Pancreas (tissue), 10 donors: ENCODE measurements around the gene DUS1L. TPM values are rescaled to one million over a fixed set of nuclear protein-coding genes. Genes with fewer than 3 reads are reported as not detected.
A peak's percentile ranks its signal among the peaks of the same experiment; 100 is the strongest.

Experiments
- ATAC-seq, 4 donors: fragments of 200-7000 bp; cut with Tn5 transposase; one replicate each; pipeline versions ENCODE4 v1.8.0 to v1.9.1; 2020; ENCODE audit warnings: mild to moderate bottlenecking in 4 of 4, moderate library complexity in 4 of 4
- DNase-seq, 6 donors: peaks; one replicate each; pipeline ENCODE4 v3.0.0-alpha.2; 2020
- FAIRE-seq: peaks from 2 replicates; lab custom pipeline; 2012; peaks lifted over from hg19 to GRCh38; lab: Jason Lieb, UNC
- H3K27ac ChIP-seq, 4 donors: fragments of 200-600 bp; sonication (generic); 1 replicate in 3 of 4; 2 replicates in 1 of 4; pipeline versions ENCODE4 v1.5.0 to v1.8.0; 2020
- H3K27me3 ChIP-seq, 4 donors: fragments of 200-600 bp; one replicate each; pipeline ENCODE4 v1.8.0; 2021
- H3K36me3 ChIP-seq, 3 donors: fragments of 200-600 bp; sonication (generic) in 1 of 3; one replicate each; pipeline versions ENCODE4 v1.5.0 to v1.8.0; 2020 to 2021
- H3K4me1 ChIP-seq, 3 donors: fragments of 200-600 bp; one replicate each; pipeline ENCODE4 v1.8.0; 2021
- H3K4me3 ChIP-seq, 4 donors: fragments of 200-600 bp; sonication (generic) in 2 of 4; one replicate each; pipeline versions ENCODE4 v1.5.0 to v1.8.0; 2020 to 2021
- H3K9me3 ChIP-seq, 4 donors: fragments of 200-600 bp; one replicate each; pipeline ENCODE4 v1.8.0; 2021
- WGBS, 2 donors: extraction: QIAGEN DNeasy Blood & Tissue Kit; methylation state at CpG; one replicate each; pipeline ENCODE4 v1.1.7; 2013; 5-methylcytosine and 5-hydroxymethylcytosine counted together
- intact Hi-C, 3 donors: fragments of 100-400 bp; cut with DNase I; formaldehyde crosslinking; loops; one replicate each; pipeline versions ENCODE4 v1.11.1 to v1.14.2; 2022
- polyA plus RNA-seq, 2 donors: library from polyadenylated mRNA; stranded (reverse); fragments of 200-250 nt; gene quantifications; one replicate each; pipeline ENCODE4 v1.2.3, GENCODE V29; 2013
- total RNA-seq, 6 donors: library from RNA; stranded (reverse); fragmentation: NEBNext Ultra II Directional in 4 of 6; extraction: Animal tissue kit (Norgen Biotek cat#: 25700) in 4 of 6; gene quantifications; one replicate each; pipeline versions ENCODE4 v1.2.1 to v1.2.4, GENCODE V29; 2021 to 2023
- TF ChIP-seq, protein P1 (sequence below), 4 donors: fragments of 200-600 bp; sonication (generic) in 3 of 4; IDR thresholded peaks; one replicate each; pipeline versions ENCODE4 v1.5.0 to v1.8.0; 2021; ENCODE audit warnings: antibody characterized with exemption in 4 of 4
- donor health status: healthy with polysubstance abuse.
- donor health status: DM: no; HTN: no; CAD: no; lungs with moderate emphysema.
- donor health status: DM: no; HTN: no; CAD: no.
- donor health status: control.
- donor health status: control.
- donor health status: Bipolar disorder and iron deficiency.
- donor health status: DM: yes; HTN: yes; CAD: no.
- donor health status: DM: no; HTN: no; CAD: no.
- donor health status: DM: no; HTN: no; CAD: no.
- donor health status: DM: yes; HTN: yes; CAD: no.

Gene DUS1L
- total and polyA plus RNA-seq, 8 donors: 56.0 to 186 (median 72.8) TPM

GRCh38 chr17:82084373-82085030 lies 18.9 kb upstream of the DUS1L start:
- Histone ChIP-seq H3K4me3 (no peak overlapping the region), H3K9me3 (no peaks in the 10 kb centered on the region), H3K4me1 (no peaks in the 10 kb centered on the region), H3K36me3 (peaks cover 0 to 57% (median 34%) of the 10 kb centered on the region in 3 donors), H3K27me3 (no peaks in the 10 kb centered on the region), H3K27ac (no peak overlapping the region)
- WGBS, 2 donors: 94 to 95% methylated on average over 30 to 31 of the region's 31 CpGs
- no peak for FAIRE-seq
- no peak for ATAC-seq
- intact Hi-C loops: no loop called here
- DNase-seq: peak in 1 of 6 donors; percentile 70
- TF ChIP-seq, protein P1, sequence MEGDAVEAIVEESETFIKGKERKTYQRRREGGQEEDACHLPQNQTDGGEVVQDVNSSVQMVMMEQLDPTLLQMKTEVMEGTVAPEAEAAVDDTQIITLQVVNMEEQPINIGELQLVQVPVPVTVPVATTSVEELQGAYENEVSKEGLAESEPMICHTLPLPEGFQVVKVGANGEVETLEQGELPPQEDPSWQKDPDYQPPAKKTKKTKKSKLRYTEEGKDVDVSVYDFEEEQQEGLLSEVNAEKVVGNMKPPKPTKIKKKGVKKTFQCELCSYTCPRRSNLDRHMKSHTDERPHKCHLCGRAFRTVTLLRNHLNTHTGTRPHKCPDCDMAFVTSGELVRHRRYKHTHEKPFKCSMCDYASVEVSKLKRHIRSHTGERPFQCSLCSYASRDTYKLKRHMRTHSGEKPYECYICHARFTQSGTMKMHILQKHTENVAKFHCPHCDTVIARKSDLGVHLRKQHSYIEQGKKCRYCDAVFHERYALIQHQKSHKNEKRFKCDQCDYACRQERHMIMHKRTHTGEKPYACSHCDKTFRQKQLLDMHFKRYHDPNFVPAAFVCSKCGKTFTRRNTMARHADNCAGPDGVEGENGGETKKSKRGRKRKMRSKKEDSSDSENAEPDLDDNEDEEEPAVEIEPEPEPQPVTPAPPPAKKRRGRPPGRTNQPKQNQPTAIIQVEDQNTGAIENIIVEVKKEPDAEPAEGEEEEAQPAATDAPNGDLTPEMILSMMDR (IDR thresholded peaks at IDR 0.05): no peak

- Histone ChIP-seq H3K4me3 (no peak overlapping the region), H3K27ac (no peak overlapping the region), H3K4me1 (no peaks in the 10 kb centered on the region), H3K27me3 (no peaks in the 10 kb centered on the region), H3K9me3 (no peaks in the 10 kb centered on the region), H3K36me3 (peaks cover 0 to 49% (median 32%) of the 10 kb centered on the region in 3 donors)
- intact Hi-C loops: no loop called here
- 93 to 94% methylated on average over 54 to 55 of the region's 55 CpGs for WGBS, 2 donors
- TF ChIP-seq, protein P1 (IDR thresholded peaks at IDR 0.05): no peak
- FAIRE-seq (no peak), DNase-seq (peak in 1 of 6 donors; percentile 69), ATAC-seq (no peak)
Observed at GRCh38 chr17:82083533-82084359, 18.1 kb upstream of the DUS1L start.

DNA sequence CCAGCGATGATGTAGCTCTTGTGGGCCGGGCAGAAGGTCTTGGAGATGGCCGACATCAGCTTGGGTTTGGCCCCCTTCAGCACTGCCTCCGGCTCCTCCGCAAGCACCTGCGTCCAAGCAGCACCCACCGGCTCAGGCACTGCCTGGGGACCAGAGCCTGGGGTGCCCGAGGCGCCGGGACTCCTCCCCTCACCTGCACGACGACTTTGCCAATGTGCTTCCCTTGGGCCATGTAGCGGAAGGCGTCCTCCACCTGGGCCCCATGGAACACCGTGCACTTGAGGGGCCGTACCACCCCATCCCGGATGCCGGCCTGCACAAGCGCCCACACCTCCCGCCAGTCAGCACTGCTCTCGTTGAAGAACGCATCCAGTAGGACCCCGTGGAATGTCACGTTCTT lies 17.4 kb upstream of the DUS1L start:
- Histone ChIP-seq H3K27me3 (no peaks in the 10 kb centered on the region), H3K27ac (no peak overlapping the region), H3K36me3 (peaks cover 0 to 44% (median 26%) of the 10 kb centered on the region in 3 donors), H3K9me3 (no peaks in the 10 kb centered on the region), H3K4me3 (no peak overlapping the region), H3K4me1 (no peaks in the 10 kb centered on the region)
- ATAC-seq: no peak
- WGBS, 2 donors: 94 to 97% methylated on average over 24 of the region's 24 CpGs
- intact Hi-C loops: no loop called here
- TF ChIP-seq, protein P1 (IDR thresholded peaks at IDR 0.05): no peak
- DNase-seq: peak in 1 of 6 donors; percentile 64
- FAIRE-seq: no peak

GRCh38 chr17:82082456-82082855 lies 16.9 kb upstream of the DUS1L start:
- no peak for ATAC-seq
- intact Hi-C loops: no loop called here
- Histone ChIP-seq H3K4me1 (no peaks in the 10 kb centered on the region), H3K36me3 (peaks cover 0 to 40% (median 21%) of the 10 kb centered on the region in 3 donors), H3K27me3 (no peaks in the 10 kb centered on the region), H3K27ac (no peak overlapping the region), H3K4me3 (no peak overlapping the region), H3K9me3 (no peaks in the 10 kb centered on the region)
- peak in 1 of 6 donors; percentile 77 for DNase-seq
- TF ChIP-seq, protein P1 (IDR thresholded peaks at IDR 0.05): no peak
- no peak for FAIRE-seq
- 89 to 94% methylated on average over 17 to 19 of the region's 19 CpGs for WGBS, 2 donors
